HS-27A (cell line): ENCODE measurements around the gene U2SURP.
"Not testable (repeated sequence)": the region's sequence is repeated elsewhere in the genome, so short reads cannot be mapped to it uniquely, and the experiment has no call there.

Experiments used
- DNase-seq: peaks from one replicate; pipeline ENCODE4 v3.0.0-alpha.2; 2012; ENCODE audit warnings: low read depth, missing footprints

U2SURP gene

DNA sequence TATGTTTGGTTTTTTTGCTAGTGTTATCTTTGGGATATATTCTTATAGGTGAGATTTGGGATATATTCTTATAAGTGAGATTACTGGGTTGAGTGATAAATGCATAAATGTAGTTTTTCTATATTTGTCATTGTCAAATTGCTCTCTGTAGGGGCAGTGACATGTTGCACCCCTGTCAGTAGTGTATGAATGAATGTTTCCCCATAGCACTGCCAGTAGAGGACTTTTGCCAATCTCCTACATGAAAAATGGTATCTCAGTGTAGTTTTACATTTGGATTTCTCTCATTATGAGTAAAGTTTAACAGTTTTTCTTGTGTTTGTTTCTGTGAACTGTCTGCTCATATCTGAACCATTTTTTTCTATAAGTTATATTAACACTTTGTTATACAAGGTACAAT lies 13.6 kb downstream of the U2SURP start:
- no peak for DNase-seq

- DNase-seq, result no peak
These were observed 15.1 kb downstream of the U2SURP start for GRCh38 chr3:143016321-143016972.

GRCh38 chr3:143024351-143024960 lies 23.1 kb downstream of the U2SURP start:
- DNase-seq, result no peak

DNA sequence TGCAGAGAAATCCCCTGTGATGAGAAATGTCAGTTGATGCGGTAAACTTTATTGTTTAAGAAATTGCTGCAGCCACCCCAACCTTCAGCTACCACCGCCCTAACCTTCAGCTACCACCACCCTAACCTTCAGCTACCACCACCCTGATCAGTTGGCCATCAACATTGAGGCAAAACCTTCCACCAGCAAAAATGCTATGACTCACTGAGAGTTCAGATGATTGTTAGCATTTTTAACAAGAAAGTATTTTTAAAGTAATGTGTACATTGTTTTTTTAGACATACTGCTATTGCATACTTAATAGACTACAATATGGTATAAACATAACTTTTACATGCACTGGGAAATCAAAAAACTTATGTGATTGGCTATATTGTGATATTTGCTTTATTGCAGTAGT lies 30.0 kb downstream of the U2SURP start:
- DNase-seq, result no peak

DNA sequence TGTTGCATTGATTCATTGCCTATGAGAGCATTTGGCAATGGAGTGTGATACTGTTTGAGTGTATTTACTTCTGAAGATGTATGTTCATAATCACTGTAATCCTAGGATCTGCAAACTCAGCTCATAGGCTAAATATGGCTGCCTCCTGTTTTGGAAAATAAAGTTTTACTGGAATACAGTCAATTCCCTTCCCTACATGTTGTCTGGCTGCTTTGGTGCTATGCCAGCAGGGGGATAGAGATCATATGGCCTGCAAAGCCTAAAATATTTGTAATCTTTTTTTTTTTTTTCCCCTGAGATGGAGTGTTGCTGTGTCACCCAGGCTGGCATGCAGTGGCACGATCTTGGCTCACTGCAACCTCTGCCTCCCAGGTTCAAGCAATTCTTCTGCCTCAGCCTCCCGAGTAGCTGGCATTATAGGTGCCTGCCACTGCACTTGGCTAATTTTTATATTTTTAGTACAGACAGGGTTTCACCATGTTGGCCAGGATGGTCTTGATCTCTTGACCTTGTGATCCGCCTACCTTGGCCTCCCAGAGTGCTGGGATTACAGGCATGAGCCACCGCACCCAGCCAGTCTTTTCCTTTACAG lies 30.5 kb downstream of the U2SURP start:
- DNase-seq, result not testable (repeated sequence)

DNA sequence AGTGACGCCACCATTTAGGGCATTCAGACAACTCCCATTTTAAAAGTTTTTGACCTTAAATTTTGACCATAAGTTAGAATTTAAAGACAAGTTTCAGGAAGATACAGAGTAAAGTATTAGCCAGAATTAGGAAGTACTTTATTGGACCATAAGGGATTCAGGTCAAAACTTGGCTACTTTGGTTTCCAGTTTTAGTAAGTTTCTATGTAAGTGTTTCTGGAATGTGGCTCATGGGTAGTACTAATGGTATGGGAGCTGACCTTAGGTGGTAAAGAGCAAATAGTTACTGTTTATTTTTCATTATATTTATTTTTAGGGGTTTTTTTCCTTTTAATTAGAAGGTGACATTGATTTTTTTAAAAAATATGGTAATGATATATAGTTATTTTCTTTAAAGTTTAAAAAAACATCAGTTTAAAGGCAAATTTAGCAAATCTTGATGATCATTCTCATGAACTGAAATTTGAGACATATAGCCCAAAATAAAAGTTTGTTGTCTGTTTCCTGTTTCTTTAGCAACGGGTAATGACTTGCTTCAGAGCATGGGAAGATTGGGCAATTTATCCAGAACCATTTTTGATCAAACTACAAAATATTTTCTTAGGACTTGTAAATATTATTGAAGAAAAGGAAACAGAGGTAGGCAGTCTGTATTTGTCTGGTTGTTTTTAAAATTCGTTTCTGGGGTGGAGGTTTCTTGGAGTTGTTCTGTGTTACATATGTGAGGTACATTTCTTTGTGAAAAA lies 34.3 kb downstream of the U2SURP start:
- no peak for DNase-seq

- no peak for DNase-seq
These were observed 35.2 kb downstream of the U2SURP start for GRCh38 chr3:143036557-143036956.

- no peak for DNase-seq
These were observed 36.5 kb downstream of the U2SURP start for GRCh38 chr3:143037867-143038266.

DNA sequence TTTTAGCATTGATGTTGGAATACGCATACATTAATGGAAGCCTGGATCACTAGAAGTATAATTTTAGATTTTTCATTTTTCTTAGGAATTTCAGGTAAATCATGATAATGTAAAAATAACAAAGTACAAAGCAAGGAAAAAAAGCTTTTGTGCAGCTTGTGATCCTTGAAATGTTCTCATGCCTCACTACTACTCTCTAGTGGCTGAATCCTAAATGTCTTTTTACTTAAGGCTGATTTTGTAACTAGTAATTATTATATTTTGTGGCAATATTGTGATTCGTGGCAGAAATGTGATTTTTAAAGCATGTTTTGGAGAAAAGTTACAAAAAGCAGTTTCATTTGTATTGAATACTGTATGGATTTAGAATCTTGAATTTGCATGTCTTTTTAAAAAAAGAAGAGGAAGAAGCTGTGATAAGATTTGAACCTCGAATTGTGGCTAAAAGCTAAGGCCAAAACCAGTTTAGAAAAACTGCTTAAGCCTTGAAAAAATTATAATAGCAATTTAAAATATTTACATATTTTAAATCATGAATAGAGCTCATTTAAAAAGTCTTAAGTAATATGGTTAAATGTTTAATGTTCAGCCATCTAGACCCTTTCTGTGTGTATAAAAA lies 39.0 kb downstream of the U2SURP start:
- DNase-seq, result no peak

DNA sequence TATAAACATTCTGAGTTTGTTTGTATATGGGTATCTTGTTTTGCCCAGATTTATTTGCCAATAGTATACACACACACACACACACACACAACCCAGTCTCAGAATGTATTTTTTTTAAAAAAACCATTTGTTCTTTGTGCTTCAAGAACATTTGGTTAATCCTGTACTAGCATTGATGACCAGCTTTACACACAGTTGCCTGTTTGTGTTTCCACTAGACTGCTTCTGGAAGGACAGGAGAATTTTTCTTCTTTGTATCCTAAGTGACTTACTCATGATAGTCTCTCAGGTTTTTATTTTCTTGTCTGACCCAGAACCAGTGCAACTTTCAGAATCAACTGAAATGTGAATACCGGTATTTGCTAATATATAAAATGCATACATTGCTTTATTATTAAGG lies 40.5 kb downstream of the U2SURP start:
- DNase-seq, result no peak

DNA sequence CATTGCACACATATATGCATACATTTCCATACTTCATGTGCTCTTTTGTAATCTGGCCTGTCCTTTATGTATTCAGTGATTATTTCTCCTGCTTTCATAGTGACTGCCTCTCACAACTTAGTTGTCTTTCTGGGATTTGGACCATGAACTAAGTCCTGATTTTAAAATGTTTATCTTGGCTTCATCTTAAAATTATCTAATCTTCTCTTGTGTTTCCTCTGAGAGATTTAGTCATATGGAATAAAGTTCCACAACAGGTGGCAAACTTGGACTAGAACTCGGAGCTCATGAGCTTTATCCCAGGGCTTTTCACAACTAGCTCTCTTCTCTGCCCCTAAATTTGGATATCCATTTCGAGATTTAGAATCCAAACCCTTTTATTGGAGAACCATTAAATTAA lies 44.3 kb downstream of the U2SURP start:
- DNase-seq, result no peak

DNA sequence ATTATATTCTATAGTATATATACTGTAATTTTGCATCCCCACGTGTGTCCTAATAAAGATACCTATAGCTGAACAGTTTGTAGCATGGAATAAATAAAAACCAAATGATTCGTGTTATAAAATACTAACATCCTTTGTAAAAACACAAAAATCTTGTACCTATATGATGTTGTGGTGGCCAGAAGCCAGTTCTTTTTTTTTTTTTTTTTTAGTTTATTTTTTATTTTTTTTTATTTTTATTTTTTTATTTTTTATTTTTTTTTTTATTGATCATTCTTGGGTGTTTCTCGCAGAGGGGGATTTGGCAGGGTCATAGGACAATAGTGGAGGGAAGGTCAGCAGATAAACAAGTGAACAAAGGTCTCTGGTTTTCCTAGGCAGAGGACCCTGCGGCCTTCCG lies 44.7 kb downstream of the U2SURP start:
- DNase-seq, result not testable (repeated sequence)

- DNase-seq, result no peak
These were observed 52.6 kb downstream of the U2SURP start for GRCh38 chr3:143054011-143054410.

DNA sequence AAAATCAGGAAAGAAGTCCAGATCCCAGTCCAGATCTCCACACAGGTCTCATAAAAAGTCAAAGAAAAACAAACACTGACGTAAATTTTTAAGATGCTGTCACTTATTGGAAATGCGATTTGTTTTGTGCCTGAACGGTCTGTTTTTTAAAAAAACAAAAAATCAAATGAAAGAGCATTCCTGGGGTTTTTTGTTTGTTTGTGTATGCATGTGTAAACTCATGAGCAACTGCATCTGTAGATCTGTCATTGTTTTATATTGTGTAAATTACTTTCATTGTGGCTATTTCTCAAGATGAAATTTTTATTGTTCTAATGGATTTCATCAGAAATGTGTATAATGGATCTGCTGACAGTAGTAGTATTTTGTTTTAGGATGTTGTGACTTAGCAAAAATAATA lies 55.0 kb downstream of the U2SURP start:
- DNase-seq, result no peak

DNA sequence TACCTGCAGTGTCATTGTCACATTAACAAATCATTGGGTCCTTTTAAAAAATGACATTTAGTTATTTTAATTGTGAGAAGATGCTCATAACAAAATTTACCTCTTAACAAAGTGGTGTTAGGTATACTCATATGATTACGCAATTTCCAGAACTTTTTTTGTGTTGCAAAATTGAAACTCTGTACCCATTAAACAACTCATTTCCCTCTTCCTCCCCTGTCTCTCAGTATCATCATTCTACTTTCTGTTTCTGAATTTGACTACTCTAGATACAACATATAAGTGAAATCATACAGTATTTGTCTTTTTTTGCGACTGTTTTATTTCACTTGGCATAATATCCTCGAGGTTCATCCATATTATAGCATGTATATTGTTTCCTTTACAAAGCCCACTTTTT lies 59.5 kb downstream of the U2SURP start:
- no peak for DNase-seq

- DNase-seq, result no peak
These were observed 61.6 kb downstream of the U2SURP start for GRCh38 chr3:143063018-143063417.

DNA sequence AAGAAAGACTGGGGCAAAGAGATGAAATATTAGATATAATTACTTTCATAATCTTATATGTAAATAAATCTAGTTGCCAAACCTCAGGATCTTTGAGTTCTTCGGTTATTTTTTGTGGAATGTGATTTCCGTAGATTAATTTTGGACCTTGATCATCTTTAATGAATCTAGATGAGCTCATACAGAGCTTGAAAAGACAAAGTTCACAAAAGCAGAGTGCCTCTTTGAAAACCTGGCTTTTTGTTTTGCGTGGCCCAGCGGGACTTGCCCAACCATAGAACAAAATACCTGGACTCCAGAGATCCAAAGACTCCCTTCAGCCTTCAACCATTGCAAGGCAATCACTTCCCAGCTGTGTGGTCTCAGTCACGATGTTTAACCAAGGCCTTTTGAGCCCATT lies 63.4 kb downstream of the U2SURP start:
- DNase-seq, result no peak

GRCh38 chr3:143065364-143065763 lies 64.0 kb downstream of the U2SURP start:
- no peak for DNase-seq

GRCh38 chr3:143066033-143066432 lies 64.7 kb downstream of the U2SURP start:
- DNase-seq, result no peak

- DNase-seq, result no peak
These were observed 65.8 kb downstream of the U2SURP start for GRCh38 chr3:143067201-143067600.

DNA sequence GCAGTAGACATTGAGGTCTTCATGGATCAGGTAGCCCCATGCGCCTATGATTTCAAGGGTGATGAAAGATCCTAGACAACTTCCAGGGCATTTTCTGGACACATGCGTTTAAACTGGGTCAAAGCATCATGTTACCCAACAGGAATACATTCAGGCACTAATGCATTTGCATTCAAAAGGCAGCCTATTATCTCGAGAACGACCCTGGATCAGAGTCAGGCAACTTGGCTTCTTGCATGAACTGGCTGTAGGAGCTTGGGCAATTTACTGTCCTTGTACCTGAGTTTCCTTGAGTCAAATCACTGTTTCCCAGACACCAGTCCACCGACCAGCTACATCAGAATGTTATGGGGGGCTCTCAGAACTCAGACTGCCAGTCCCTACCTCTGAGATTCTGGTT lies 66.7 kb downstream of the U2SURP start:
- DNase-seq, result no peak

- peak; percentile 8 for DNase-seq
These were observed 69.7 kb downstream of the U2SURP start for GRCh38 chr3:143070977-143071551.
